A549 (cell line): ENCODE results near the gene MMP24OS. TPM values are rescaled to one million over a fixed set of nuclear protein-coding genes. Genes with fewer than 3 reads are reported as not detected.

Experiments used
- ATAC-seq, 2 experiments: fragments of 200-7000 bp in 1 of 2; fragments of >200 bp in 1 of 2; cut with Nextera tagmentation in 1 of 2; cut with Tn5 transposase in 1 of 2; 3 replicates each; pipeline versions ENCODE4 v1.8.0 to v1.9.1; 2018 to 2020; ENCODE audit warnings: mild to moderate bottlenecking in 1 of 2, moderate library complexity in 1 of 2
- CTCF ChIA-PET: fragments of 300-600 bp; sonication (Branson Sonifier 250); formaldehyde crosslinking; extraction: SDS; loops from one replicate; lab custom pipeline; 2021; ENCODE audit warnings: antibody characterized with exemption, inconsistent platforms; lab: Yijun Ruan, JAX
- POLR2A ChIA-PET: fragments of 350-600 bp; formaldehyde crosslinking; extraction: SDS; loops from one replicate; lab custom pipeline; 2021; ENCODE audit warnings: antibody characterized with exemption, inconsistent platforms; lab: Yijun Ruan, JAX
- DNase-seq, 2 experiments: peaks; one replicate each; pipeline versions ENCODE4 v3.0.0 to v3.0.0-alpha.2; 2011 to 2016; ENCODE audit warnings: low read depth in 1 of 2, low spot score in 1 of 2
- FAIRE-seq: peaks from 2 replicates; lab custom pipeline; 2011; peaks lifted over from hg19 to GRCh38; lab: Jason Lieb, UNC
- H3K27ac ChIP-seq, 2 experiments: fragments of >200 bp; sonication (Bioruptor Twin); formaldehyde crosslinking; 3 replicates each; pipeline ENCODE4 v1.5.1; 2016 to 2017
- H3K4me1 ChIP-seq: fragments of >200 bp; sonication (Bioruptor Twin); formaldehyde crosslinking; 3 replicates; pipeline ENCODE4 v1.6.1; 2016
- H3K4me2 ChIP-seq: fragments of >200 bp; sonication (Bioruptor Twin); formaldehyde crosslinking; 3 replicates; pipeline ENCODE4 v1.6.1; 2016
- H3K4me3 ChIP-seq: fragments of >200 bp; sonication (Bioruptor Twin); formaldehyde crosslinking; 3 replicates; pipeline ENCODE4 v1.5.1; 2016
- H3K9me3 ChIP-seq: fragments of >200 bp; sonication (Bioruptor Twin); formaldehyde crosslinking; 3 replicates; pipeline ENCODE4 v1.6.1; 2016
- CBX2 ChIP-seq: fragments of 200-600 bp; sonication (generic); IDR thresholded peaks from 2 replicates; pipeline ENCODE4 v1.6.1; 2016; ENCODE audit warnings: low read depth, mild to moderate bottlenecking, borderline replicate concordance
- CBX8 ChIP-seq: fragments of 200-600 bp; sonication (generic); IDR thresholded peaks from 2 replicates; pipeline ENCODE4 v1.6.1; 2016
- EHF ChIP-seq: fragments of 250-450 bp; sonication (Bioruptor Pico); IDR thresholded peaks from 2 replicates; pipeline ENCODE4 v1.5.0; 2020; ENCODE audit warnings: mild to moderate bottlenecking
- ESRRA ChIP-seq: fragments of 150-350 bp; IDR thresholded peaks from 2 replicates; pipeline ENCODE4 v1.6.1; 2014; ENCODE audit warnings: mild to moderate bottlenecking, low read length, borderline replicate concordance
- FOSB ChIP-seq: fragments of 250-450 bp; sonication (Bioruptor Pico); IDR thresholded peaks from 2 replicates; pipeline ENCODE4 v1.5.0; 2020; ENCODE audit warnings: mild to moderate bottlenecking, moderate library complexity
- FOSL2 ChIP-seq, 2 experiments: fragments of 450-650 bp in 1 of 2; fragments of >200 bp in 1 of 2; sonication (Bioruptor Twin) in 1 of 2; formaldehyde crosslinking; IDR thresholded peaks; 2 replicates each; pipeline versions ENCODE4 v1.5.0 to v1.6.1; 2016 to 2020; ENCODE audit warnings: mild to moderate bottlenecking in 1 of 2, moderate library complexity in 1 of 2
- HDAC2 ChIP-seq: fragments of 200-600 bp; sonication (generic); IDR thresholded peaks from 2 replicates; pipeline ENCODE4 v1.6.1; 2016
- HOXB5 ChIP-seq: fragments of 250-450 bp; sonication (Bioruptor Pico); IDR thresholded peaks from 2 replicates; pipeline ENCODE4 v1.5.0; 2020; ENCODE audit warnings: mild to moderate bottlenecking, moderate library complexity
- JUN ChIP-seq, 2 experiments: fragments of >200 bp; sonication (Bioruptor Twin); formaldehyde crosslinking; IDR thresholded peaks; 2 replicates in 1 of 2; 3 replicates in 1 of 2; pipeline ENCODE4 v1.6.1; 2016 to 2017
- KDM1A ChIP-seq: fragments of 200-600 bp; sonication (generic); IDR thresholded peaks from 2 replicates; pipeline ENCODE4 v1.6.1; 2016; ENCODE audit warnings: low read depth, mild to moderate bottlenecking
- KDM5A ChIP-seq: fragments of 200-600 bp; sonication (generic); IDR thresholded peaks from 2 replicates; pipeline ENCODE4 v1.6.1; 2016; ENCODE audit warnings: antibody characterized with exemption, mild to moderate bottlenecking
- MAFK ChIP-seq: fragments of 450-650 bp; IDR thresholded peaks from 2 replicates; pipeline ENCODE4 v1.6.1; 2014; ENCODE audit not compliant: partially characterized antibody
- NFE2L2 ChIP-seq: fragments of 150-350 bp; conservative IDR thresholded peaks from 2 replicates; pipeline ENCODE4 v1.6.1; 2014; ENCODE audit warnings: low read length
- NPAS2 ChIP-seq: fragments of 250-450 bp; sonication (Bioruptor Pico); IDR thresholded peaks from 2 replicates; pipeline ENCODE4 v1.8.0; 2022; ENCODE audit warnings: mild to moderate bottlenecking, moderate library complexity, borderline replicate concordance
- SREBF2 ChIP-seq: fragments of 450-650 bp; IDR thresholded peaks from 2 replicates; pipeline ENCODE4 v1.6.1; 2014; ENCODE audit warnings: mild to moderate bottlenecking, moderate library complexity
- ZC3H11A ChIP-seq: fragments of 450-650 bp; IDR thresholded peaks from 2 replicates; pipeline ENCODE4 v1.6.1; 2014; ENCODE audit warnings: antibody characterized with exemption, mild to moderate bottlenecking
- ZNF302 ChIP-seq: fragments of 250-450 bp; sonication (Bioruptor Pico); IDR thresholded peaks from 2 replicates; pipeline ENCODE4 v1.9.0; 2021; ENCODE audit warnings: inconsistent platforms, mild to moderate bottlenecking, moderate library complexity
- ZSCAN20 ChIP-seq: fragments of 250-450 bp; sonication (Bioruptor Pico); IDR thresholded peaks from 2 replicates; pipeline ENCODE4 v1.8.0; 2022; ENCODE audit warnings: mild to moderate bottlenecking, moderate library complexity
- WGBS: methylation state at CpG from one replicate; pipeline ENCODE4 v1.1.6; 2017; ENCODE audit errors: missing lambda C conversion rate; 5-methylcytosine and 5-hydroxymethylcytosine counted together
- polyA plus RNA-seq, 4 experiments: library from polyadenylated mRNA; depleted of rRNA in 3 of 4; stranded (reverse); fragments of >200 nt; fragmentation: RNase III in 1 of 4; extraction: RNeasy Plus Mini Kit Qiagen cat#74134 plus additional on column Dnase treatment in 1 of 4; gene quantifications; 2 replicates in 3 of 4; 3 replicates in 1 of 4; pipeline ENCODE4 v1.2.3, GENCODE V29; 2011 to 2017
- TF ChIP-seq, protein P1 (sequence below): fragments of >200 bp; sonication (Bioruptor Twin); formaldehyde crosslinking; IDR thresholded peaks from 3 replicates; pipeline ENCODE4 v1.5.1; 2016
- TF ChIP-seq, protein P2 (sequence below): fragments of 150-350 bp; IDR thresholded peaks from 2 replicates; pipeline ENCODE4 v1.6.1; 2014; ENCODE audit warnings: low read depth, mild to moderate bottlenecking, low read length

MMP24OS gene
- polyA plus RNA-seq, 2 of the 4 experiments (the other 2 are of a cell fraction), result 13.6 to 40.5 TPM

DNA sequence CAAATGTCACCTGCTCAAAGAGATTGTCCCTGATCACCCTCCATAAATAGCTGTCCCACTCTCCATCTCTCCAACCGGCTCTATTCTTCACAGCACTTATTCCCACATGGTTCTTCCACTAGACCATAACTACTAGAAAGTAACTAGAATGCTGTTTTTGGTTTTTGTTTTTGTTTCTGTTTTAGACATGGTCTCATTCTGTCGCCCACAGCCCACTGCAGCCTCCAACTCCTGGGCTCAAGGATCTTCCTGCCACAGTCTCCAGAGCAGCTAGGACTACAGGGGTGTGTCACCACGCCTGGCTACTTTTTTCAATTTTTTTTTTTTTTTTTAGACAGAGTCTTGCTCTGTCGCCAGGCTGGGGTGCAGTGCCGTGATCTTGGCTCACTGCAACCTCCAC is 39.2 kb downstream of the MMP24OS start:
- no peaks in the 10 kb centered on the region for H3K9me3 ChIP-seq
- WGBS, result 88% methylated on average over 5 of the region's 5 CpGs
- POLR2A ChIA-PET, result no interaction called here
- FAIRE-seq (no peak), ATAC-seq (no peak), DNase-seq (no peak)
- no peak overlapping the region for H3K4me2 ChIP-seq
- no peak overlapping the region for H3K4me3 ChIP-seq
- TF ChIP-seq NFE2L2 (no peak), CBX2 (no peak), MAFK (no peak), CBX8 (no peak), FOSL2 (IDR thresholded peaks at IDR 0.05) (no peak), FOSL2 (CRISPR knock-in tag; IDR thresholded peaks at IDR 0.05) (no peak), HOXB5 (no peak), SREBF2 (no peak), NPAS2 (CRISPR knock-in tag) (no peak), ZSCAN20 (CRISPR knock-in tag) (no peak), ZC3H11A (no peak), ESRRA (no peak)
- TF ChIP-seq, protein P1, sequence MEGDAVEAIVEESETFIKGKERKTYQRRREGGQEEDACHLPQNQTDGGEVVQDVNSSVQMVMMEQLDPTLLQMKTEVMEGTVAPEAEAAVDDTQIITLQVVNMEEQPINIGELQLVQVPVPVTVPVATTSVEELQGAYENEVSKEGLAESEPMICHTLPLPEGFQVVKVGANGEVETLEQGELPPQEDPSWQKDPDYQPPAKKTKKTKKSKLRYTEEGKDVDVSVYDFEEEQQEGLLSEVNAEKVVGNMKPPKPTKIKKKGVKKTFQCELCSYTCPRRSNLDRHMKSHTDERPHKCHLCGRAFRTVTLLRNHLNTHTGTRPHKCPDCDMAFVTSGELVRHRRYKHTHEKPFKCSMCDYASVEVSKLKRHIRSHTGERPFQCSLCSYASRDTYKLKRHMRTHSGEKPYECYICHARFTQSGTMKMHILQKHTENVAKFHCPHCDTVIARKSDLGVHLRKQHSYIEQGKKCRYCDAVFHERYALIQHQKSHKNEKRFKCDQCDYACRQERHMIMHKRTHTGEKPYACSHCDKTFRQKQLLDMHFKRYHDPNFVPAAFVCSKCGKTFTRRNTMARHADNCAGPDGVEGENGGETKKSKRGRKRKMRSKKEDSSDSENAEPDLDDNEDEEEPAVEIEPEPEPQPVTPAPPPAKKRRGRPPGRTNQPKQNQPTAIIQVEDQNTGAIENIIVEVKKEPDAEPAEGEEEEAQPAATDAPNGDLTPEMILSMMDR, result no peak
- TF ChIP-seq, protein P2, sequence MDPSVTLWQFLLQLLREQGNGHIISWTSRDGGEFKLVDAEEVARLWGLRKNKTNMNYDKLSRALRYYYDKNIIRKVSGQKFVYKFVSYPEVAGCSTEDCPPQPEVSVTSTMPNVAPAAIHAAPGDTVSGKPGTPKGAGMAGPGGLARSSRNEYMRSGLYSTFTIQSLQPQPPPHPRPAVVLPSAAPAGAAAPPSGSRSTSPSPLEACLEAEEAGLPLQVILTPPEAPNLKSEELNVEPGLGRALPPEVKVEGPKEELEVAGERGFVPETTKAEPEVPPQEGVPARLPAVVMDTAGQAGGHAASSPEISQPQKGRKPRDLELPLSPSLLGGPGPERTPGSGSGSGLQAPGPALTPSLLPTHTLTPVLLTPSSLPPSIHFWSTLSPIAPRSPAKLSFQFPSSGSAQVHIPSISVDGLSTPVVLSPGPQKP, result no peak
- TF ChIP-seq, all 56 proteins: peak for 0
- Histone ChIP-seq H3K27ac (peak overlapping the region in 1 of 2 experiments; percentile 53; a peak in 2 of 6 replicates), H3K4me1 (peaks cover 32% of the 10 kb centered on the region)
- CTCF ChIA-PET, result interaction anchor here (0.6 to 4.0 kb wide), 7 partner anchors 10 to 888 kb away, joined by 3 to 17 read pairs (median 7); partner anchors contain the start of gene MMP24

DNA sequence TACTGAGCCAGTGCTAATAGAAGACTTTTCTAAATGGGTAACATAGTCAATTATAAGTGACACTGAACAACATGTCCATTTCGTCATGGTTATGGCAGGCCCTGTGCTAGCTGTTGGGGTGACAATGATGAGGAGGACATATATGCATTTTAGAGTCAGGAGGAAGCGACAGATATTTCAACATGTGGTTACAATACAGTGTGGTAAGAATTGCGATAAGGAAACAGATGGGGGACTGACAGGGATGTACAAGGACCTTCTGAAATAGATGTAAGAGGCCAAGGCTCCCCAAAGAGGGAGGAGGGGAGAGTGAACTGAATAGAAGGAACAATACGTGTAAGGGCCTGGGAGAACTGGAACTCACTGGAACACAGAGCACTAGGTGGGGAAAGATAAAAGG is 39.8 kb downstream of the MMP24OS start:
- ATAC-seq, result no peak

DNA sequence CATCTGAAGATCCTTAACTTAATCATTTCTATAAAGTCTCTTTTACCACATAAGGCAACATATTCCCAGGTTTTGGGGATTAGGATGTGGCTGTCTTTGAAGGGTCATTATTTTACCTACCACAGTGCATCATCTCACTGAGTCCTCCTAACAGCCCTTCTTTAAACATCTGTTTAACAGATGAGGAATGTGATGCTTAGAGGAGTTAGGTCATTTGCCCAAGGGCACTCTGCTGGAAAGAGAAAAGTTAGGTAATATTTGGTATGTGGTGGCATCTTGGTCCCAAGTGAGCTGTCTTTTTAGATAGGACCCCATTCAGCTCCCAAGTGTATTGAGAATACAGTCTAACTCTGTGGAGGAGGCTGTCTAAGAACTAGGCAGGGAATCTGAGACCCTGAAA is 40.4 kb downstream of the MMP24OS start:
- TF ChIP-seq EHF (CRISPR knock-in tag) (no peak), CBX2 (no peak), ZNF302 (no peak), FOSL2 (IDR thresholded peaks at IDR 0.05) (no peak), FOSL2 (CRISPR knock-in tag; IDR thresholded peaks at IDR 0.05) (no peak), KDM1A (no peak), FOSB (CRISPR knock-in tag) (no peak), KDM5A (no peak)
- TF ChIP-seq, all 56 proteins: peak for 0
- no peak for FAIRE-seq
- Histone ChIP-seq H3K4me3 (no peak overlapping the region), H3K27ac (peak overlapping the region in 1 of 2 experiments; percentile 48; a peak in 3 of 6 replicates), H3K4me1 (peaks cover 38% of the 10 kb centered on the region), H3K9me3 (no peaks in the 10 kb centered on the region), H3K4me2 (peak overlapping the region; percentile 2; the same call in 1 of the 3 replicates)
- POLR2A ChIA-PET, result no interaction called here
- CTCF ChIA-PET, result interaction anchor here (1.0 to 4.0 kb wide), 5 partner anchors 9 to 92 kb away, joined by 3 to 17 read pairs (median 7); partner anchors contain the start of gene MMP24
- ATAC-seq, result no peak
- DNase-seq, result no peak

More for the DNA sequence above, 39.8 kb downstream of the MMP24OS start:
- no peak for FAIRE-seq
- Histone ChIP-seq H3K9me3 (no peaks in the 10 kb centered on the region), H3K4me1 (peaks cover 32% of the 10 kb centered on the region), H3K27ac (peak overlapping the region in 1 of 2 experiments; percentile 53; a peak in 2 of 6 replicates), H3K4me2 (no peak overlapping the region), H3K4me3 (no peak overlapping the region)
- CTCF ChIA-PET, result interaction anchor here (1.0 to 4.0 kb wide), 6 partner anchors 10 to 93 kb away, joined by 3 to 17 read pairs (median 7); partner anchors contain the start of gene MMP24
- DNase-seq, result no peak
- POLR2A ChIA-PET, result no interaction called here
- WGBS, result 90% methylated on average over 4 of the region's 4 CpGs
- TF ChIP-seq HDAC2, result no peak
- no peak for TF ChIP-seq JUN (IDR thresholded peaks at IDR 0.05)
- TF ChIP-seq SREBF2, result no peak
- TF ChIP-seq, all 56 proteins: peak for 0
